Peyer's patch (tissue), 4 donors: ENCODE measurements around the gene SV2B.

Source experiments
- POLR2A ChIP-seq, 2 donors: fragments of 450-650 bp; IDR thresholded peaks; one replicate each; pipeline ENCODE4 v1.5.1; 2017; ENCODE audit warnings: antibody characterized with exemption in 2 of 2, mild to moderate bottlenecking in 2 of 2, moderate library complexity in 2 of 2
- TF ChIP-seq, protein P1 (sequence below), 6 experiments: fragments of 450-650 bp in 4 of 6; fragments of 200-600 bp in 2 of 6; sonication (generic) in 1 of 6; IDR thresholded peaks; one replicate each; pipeline ENCODE4 v1.5.1; 2017 to 2019; ENCODE audit warnings: antibody characterized with exemption in 6 of 6, mild to moderate bottlenecking in 3 of 6, moderate library complexity in 1 of 6

- TF ChIP-seq POLR2A (IDR thresholded peaks at IDR 0.05), result no peak
- TF ChIP-seq, protein P1, sequence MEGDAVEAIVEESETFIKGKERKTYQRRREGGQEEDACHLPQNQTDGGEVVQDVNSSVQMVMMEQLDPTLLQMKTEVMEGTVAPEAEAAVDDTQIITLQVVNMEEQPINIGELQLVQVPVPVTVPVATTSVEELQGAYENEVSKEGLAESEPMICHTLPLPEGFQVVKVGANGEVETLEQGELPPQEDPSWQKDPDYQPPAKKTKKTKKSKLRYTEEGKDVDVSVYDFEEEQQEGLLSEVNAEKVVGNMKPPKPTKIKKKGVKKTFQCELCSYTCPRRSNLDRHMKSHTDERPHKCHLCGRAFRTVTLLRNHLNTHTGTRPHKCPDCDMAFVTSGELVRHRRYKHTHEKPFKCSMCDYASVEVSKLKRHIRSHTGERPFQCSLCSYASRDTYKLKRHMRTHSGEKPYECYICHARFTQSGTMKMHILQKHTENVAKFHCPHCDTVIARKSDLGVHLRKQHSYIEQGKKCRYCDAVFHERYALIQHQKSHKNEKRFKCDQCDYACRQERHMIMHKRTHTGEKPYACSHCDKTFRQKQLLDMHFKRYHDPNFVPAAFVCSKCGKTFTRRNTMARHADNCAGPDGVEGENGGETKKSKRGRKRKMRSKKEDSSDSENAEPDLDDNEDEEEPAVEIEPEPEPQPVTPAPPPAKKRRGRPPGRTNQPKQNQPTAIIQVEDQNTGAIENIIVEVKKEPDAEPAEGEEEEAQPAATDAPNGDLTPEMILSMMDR (IDR thresholded peaks at IDR 0.05), result no peak
Measured at GRCh38 chr15:91318931-91319330, 218.9 kb downstream of the SV2B start.
